Activated naive CD4-positive, alpha-beta T cell treated with anti-CD3 and anti-CD28 coated beads, Interleukin-2, amount 50 U/mL, for 72 hours (primary cell): ENCODE results near the gene ZIC5. TPM values are rescaled to one million over a fixed set of nuclear protein-coding genes. Genes with fewer than 3 reads are reported as not detected.
A peak's percentile ranks its signal among the peaks of the same experiment; 100 is the strongest.

Source experiments
- ATAC-seq, 2 donors: fragments of 150-1000 bp; cut with Tn5 transposase; 2 replicates each; pipeline ENCODE4 v1.10.0; 2021; ENCODE audit warnings: mild to moderate bottlenecking in 2 of 2, moderate library complexity in 2 of 2
- DNase-seq, 2 donors: peaks; one replicate each; pipeline ENCODE4 v3.0.0; 2021 to 2022; ENCODE audit warnings: low spot score in 2 of 2
- H3K27ac Mint-ChIP-seq, 2 donors: one replicate each; pipeline ENCODE4 v1.8.0; 2022; ENCODE audit warnings: mild to moderate bottlenecking in 2 of 2, mixed read lengths in 2 of 2
- H3K36me3 Mint-ChIP-seq, 2 donors: one replicate each; pipeline ENCODE4 v1.8.0; 2022; ENCODE audit warnings: mixed read lengths in 2 of 2
- H3K9me3 Mint-ChIP-seq, 2 donors: one replicate each; pipeline ENCODE4 v1.8.0; 2022; ENCODE audit warnings: mixed read lengths in 2 of 2
- total RNA-seq, 2 donors: library from RNA; stranded (reverse); gene quantifications; one replicate each; pipeline ENCODE4 v1.2.3, GENCODE V29; 2022

The ZIC5 gene
- total RNA-seq, 2 donors from 2014 or later, result not detected

DNA sequence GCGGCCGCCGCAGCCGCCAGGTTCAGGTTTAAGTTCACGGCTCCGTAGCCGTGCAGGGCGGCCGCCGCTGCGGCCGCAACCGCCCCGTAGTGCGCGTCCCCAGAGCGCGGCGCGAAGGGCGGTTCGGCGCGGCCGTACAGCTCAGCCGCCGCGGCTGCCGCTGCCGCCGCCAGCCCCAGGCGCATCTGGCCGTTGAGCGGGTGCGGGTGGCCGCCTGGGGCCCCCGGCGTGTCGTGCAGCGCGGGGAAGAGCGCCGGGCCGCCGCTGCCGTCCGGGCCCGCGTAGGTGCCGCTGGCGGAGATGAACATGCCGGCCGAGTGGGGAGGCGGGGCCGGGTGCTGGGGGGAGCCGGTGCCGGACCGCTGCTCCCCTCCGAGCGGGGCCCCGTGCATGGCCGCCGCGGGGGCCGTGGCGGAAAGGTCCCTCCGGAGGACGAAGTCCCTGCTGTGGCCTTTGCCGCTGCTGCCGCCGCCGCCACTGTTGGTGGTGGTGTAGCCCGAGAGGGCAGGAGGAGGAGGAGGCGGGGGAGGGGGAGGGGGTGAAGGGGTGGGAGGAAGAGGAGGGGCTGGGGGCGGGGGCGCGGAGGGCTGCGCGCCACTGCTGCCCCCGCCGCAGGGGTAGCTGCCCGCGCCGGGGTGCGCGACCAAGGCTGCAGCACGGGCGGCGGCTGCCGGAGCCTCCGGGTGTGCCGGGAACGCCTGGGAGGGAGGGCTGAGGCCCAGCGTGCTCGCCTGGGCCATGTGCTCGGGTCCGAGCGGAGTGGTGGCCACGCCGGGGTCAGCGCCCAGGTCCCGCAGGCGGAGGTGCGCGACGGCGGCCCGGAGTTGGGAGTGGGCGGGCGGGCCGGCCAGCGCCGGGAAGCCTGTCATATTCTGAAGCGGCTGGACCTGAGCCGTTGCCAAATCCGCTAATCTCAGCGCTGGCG is 654 bp downstream of the ZIC5 start:
- H3K27ac Mint-ChIP-seq, result no peak overlapping the region
- H3K36me3 Mint-ChIP-seq, result peaks cover 20 to 45% of the 10 kb centered on the region in 2 donors
- H3K9me3 Mint-ChIP-seq, result peaks cover 0 to 12% of the 10 kb centered on the region in 2 donors
- DNase-seq (peak in 1 of 2 donors; percentile 24), ATAC-seq (no peak)

- ATAC-seq (peak; percentile 58 to 84), DNase-seq (peak in 1 of 2 donors; percentile 35)
- Mint-ChIP-seq H3K36me3 (peaks cover 20 to 40% of the 10 kb centered on the region in 2 donors), H3K9me3 (peaks cover 0 to 12% of the 10 kb centered on the region in 2 donors), H3K27ac (peak overlapping the region in 1 of 2 donors; percentile 93)
Observed at GRCh38 chr13:99969919-99970650, 1.5 kb downstream of the ZIC5 start.

DNA sequence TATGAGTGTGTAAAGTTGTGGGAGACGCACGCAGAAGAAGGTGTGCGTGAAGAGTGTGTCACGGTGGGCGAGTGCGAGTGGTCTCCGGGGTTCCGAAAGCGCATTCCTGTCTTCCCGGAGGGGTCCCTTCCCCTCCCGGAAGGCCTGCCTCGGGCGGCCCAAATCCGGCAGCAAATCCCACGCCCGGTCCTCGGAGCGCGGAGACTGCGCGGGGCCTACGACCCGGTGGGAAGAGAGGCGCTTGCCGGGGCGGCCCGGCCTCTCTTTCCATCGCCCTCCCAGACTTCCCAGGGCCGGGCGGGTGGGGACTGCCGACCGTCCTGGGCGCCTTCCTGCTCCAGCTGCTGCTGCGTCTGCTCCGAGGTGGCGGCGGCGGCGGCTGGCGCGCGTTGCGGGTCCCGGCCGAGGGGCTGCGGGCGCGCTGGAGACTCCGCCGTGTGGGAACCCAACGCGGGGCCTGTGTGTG is 2.1 kb downstream of the ZIC5 start:
- Mint-ChIP-seq H3K9me3 (peaks cover 0 to 12% of the 10 kb centered on the region in 2 donors), H3K36me3 (peaks cover 20 to 34% of the 10 kb centered on the region in 2 donors), H3K27ac (peak overlapping the region in 1 of 2 donors; percentile 93)
- DNase-seq, result no peak
- ATAC-seq, result peak in 1 of 2 donors; percentile 9

DNA sequence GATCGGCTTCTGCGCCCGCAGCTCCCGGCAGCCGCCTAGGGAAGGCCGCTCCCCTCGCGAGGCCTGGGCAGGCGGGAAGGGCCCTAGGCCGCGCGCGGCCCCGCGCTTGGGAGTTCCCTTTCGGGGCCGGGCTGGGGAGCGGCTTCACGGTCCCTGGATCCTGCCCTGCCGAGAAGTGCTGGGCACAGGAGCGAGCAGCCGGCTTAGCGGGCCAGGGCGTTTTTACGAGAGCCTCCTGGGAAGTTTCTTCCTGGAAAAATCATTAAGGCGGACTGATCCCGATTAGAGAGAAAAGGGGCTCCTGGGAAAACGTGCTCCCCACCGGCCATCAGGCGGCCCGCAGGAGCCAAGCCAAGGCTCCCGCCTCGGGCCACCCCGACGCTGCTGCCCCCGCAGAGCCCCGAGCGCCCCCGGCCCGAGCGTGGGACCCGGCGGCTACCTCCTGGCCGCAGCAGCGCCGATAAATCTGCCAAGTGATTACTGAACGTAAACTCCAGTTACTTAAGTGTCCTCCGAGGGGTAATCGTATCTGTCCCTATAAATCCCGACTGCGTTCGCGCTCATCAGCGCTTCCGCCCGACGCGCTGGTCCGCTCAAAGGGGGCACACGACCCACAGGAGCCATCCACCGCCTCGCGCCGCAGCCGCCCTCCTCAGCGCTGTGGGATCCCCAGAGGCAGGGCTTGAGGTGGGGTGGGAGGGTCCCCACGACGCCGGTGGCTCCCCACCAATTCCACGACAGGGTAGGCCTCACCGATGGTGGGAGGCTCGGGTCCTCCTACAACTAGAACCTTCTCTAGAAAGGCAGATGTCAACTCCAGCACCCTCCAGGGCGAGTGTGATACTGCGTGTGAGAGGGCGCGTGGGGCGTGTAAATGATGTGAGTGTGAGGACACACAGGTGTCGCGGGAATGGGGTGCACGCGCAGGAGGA is 2.8 kb downstream of the ZIC5 start:
- ATAC-seq, result no peak
- Mint-ChIP-seq H3K9me3 (peaks cover 0 to 12% of the 10 kb centered on the region in 2 donors), H3K36me3 (peaks cover 19 to 29% of the 10 kb centered on the region in 2 donors), H3K27ac (peak overlapping the region in 1 of 2 donors; percentile 91)
- DNase-seq, result peak in 1 of 2 donors; percentile 16

DNA sequence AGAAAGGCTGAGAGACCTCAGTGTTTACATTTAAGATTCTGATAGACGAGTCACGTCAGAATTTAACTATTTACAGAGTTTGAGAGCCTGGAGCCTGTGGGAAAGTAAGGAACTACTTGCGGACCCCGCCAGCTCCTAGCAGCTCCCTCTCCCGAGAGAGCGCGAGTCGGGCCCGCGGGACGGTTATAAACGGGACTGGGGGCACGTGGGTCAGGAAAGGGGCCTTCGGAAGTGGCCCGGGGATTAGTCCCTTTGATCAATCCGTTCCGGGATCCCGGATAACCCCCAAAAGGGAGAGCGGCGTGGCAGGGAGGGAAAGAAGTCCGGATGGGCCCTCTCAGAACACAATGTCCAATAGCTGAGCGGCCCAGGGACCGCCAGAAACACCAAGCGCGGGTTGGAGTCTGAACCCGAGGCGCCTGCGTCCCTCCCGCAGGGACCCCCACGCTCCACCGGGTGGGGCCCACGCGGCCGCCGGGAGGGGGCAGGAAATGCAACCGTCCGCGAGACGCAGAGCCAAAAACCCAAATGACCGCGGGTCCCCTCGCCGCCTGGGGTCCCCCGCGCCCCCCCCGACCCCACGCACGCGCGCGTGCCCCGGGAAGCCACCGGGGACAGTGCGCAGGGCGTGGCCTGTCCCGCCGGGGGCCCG is 3.6 kb downstream of the ZIC5 start:
- Mint-ChIP-seq H3K27ac (peak overlapping the region in 1 of 2 donors; percentile 75), H3K9me3 (peaks cover 0 to 5% of the 10 kb centered on the region in 2 donors), H3K36me3 (peaks cover 11 to 21% of the 10 kb centered on the region in 2 donors)
- ATAC-seq, result no peak
- peak in 1 of 2 donors; percentile 9 for DNase-seq

GRCh38 chr13:99967498-99967868 is 4.1 kb downstream of the ZIC5 start:
- ATAC-seq (no peak), DNase-seq (no peak)
- peaks cover 11 to 19% of the 10 kb centered on the region in 2 donors for H3K36me3 Mint-ChIP-seq
- peak overlapping the region in 1 of 2 donors; percentile 77 for H3K27ac Mint-ChIP-seq
- peaks cover 0 to 4% of the 10 kb centered on the region in 2 donors for H3K9me3 Mint-ChIP-seq

DNA sequence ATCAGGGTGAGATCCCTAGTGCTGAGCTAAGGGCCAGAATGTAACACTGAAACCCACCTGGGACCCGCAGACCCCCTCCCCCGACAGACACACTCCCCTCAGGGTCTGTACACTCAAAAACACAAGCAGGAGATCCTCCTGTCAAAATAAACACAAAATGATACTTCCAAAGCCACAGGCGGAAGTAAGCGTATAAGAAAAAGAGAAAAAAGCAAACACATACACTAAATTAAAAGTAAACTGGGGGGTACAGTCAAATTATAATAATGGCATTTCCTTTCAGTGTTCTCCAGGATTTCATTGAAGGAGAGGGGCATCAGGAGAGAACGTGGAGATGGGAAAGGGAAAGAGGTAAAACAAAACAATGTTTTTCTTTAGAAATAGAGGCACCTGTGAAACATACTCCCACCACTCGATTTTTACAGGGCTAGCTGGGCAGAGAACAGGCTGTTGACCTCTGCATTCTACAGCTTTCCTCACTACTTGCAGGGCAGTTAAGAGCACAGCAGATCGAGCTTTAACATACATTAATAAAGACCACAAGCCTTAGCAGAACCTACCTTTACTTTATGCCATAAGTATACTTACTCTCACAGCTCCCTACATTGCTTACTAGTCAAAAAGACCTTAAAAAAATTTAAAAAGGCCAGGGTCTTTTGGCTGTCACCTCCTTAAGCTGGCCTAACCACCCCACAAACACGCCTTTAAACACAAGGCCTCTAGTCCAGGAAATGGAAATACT is 5.3 kb downstream of the ZIC5 start:
- H3K9me3 Mint-ChIP-seq, result no peaks in the 10 kb centered on the region
- DNase-seq (no peak), ATAC-seq (no peak)
- peaks cover 5 to 13% of the 10 kb centered on the region in 2 donors for H3K36me3 Mint-ChIP-seq
- H3K27ac Mint-ChIP-seq, result no peak overlapping the region

GRCh38 chr13:99965329-99966000 is 6.1 kb downstream of the ZIC5 start:
- DNase-seq, result no peak
- H3K9me3 Mint-ChIP-seq, result no peaks in the 10 kb centered on the region
- H3K36me3 Mint-ChIP-seq, result peaks cover 5 to 13% of the 10 kb centered on the region in 2 donors
- H3K27ac Mint-ChIP-seq, result no peak overlapping the region
- no peak for ATAC-seq

DNA sequence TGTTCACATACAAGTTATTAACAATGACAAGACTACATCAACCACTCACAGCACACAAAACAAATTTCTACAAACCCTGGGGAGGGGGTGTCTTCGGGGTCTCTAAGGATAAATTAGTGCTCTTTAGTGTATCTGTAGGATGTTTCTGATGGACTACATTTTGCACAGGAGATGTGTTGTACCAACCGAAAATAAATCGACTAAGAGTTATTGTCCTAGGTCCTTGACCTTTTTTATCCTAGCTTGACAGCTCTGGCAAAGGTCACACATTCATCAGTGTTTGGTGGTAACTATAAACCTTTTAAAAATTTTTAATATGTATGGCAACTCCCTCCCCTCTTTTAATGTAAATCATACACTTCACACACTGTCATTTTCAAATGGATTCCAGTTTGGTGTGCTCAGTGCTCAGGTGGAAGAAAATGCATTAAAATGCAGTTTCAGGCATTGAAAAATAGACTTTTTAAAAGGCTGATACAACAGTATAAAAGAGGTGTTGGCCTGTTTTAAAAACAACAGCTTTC is 7.7 kb downstream of the ZIC5 start:
- Mint-ChIP-seq H3K9me3 (no peaks in the 10 kb centered on the region), H3K27ac (no peak overlapping the region)

DNA sequence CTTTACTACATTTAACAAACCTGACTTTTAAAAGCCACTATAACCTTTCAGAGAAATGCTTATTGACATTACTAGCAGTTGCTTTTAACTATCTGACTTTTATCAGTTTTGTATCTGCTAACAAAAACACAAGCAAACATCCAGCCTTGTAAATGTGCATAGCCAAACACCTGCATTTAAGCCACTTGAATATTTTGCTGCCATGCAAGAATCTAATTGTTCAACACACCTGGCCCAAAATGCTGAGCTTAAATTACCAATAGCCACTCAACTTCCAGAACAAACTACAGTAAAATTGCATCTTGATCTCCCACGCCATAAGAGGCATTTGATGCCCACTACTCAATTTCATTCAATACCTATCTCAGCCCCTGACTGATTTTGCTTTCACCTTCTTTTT is 9.3 kb downstream of the ZIC5 start:
- peaks cover 0 to 7% of the 10 kb centered on the region in 2 donors for H3K36me3 Mint-ChIP-seq
- ATAC-seq (no peak), DNase-seq (no peak)
- H3K9me3 Mint-ChIP-seq, result no peaks in the 10 kb centered on the region
- no peak overlapping the region for H3K27ac Mint-ChIP-seq

More for the DNA sequence above, 7.7 kb downstream of the ZIC5 start:
- no peak for ATAC-seq
- no peak for DNase-seq
- peaks cover under 1 to 12% of the 10 kb centered on the region in 2 donors for H3K36me3 Mint-ChIP-seq

DNA sequence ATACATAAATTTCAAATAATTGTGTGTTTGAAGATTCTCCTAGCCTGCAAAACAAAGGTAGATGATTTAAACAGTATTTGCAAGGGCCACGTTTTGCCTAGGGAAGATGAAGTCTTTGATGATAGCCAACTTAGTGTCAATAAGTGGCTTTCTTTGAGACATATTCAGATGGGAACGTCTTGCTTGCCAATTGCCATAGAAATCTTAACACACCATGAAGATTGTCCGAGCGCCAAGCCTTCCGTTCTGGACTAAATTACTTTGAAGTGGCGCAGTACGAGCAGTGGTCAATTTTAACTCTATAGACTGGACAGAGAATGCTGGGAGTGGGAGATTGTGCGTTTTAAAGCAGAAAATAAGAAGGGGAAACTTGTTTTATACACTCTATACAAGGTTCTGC is 9.9 kb downstream of the ZIC5 start:
- H3K36me3 Mint-ChIP-seq, result peaks cover 0 to 6% of the 10 kb centered on the region in 2 donors

GRCh38 chr13:99960663-99961311 is 10.8 kb downstream of the ZIC5 start:
- no peak overlapping the region for H3K27ac Mint-ChIP-seq
- no peak for DNase-seq
- no peaks in the 10 kb centered on the region for H3K9me3 Mint-ChIP-seq
- H3K36me3 Mint-ChIP-seq, result peaks cover 0 to 6% of the 10 kb centered on the region in 2 donors
- ATAC-seq, result no peak

More for the DNA sequence above, 9.9 kb downstream of the ZIC5 start:
- DNase-seq (no peak), ATAC-seq (no peak)
- Mint-ChIP-seq H3K9me3 (no peaks in the 10 kb centered on the region), H3K27ac (no peak overlapping the region)

GRCh38 chr13:99959540-99960230 is 11.9 kb downstream of the ZIC5 start:
- Mint-ChIP-seq H3K9me3 (no peaks in the 10 kb centered on the region), H3K27ac (no peak overlapping the region), H3K36me3 (peaks cover 0 to 6% of the 10 kb centered on the region in 2 donors)
- DNase-seq, result peak in 1 of 2 donors; percentile 10
- no peak for ATAC-seq
